A172 (cell line): Measurements from ENCODE around the gene AKR1E2. TPM values are rescaled to one million over a fixed set of nuclear protein-coding genes. Genes with fewer than 3 reads are reported as not detected.

Experiments used
- DNase-seq: peaks from one replicate; pipeline ENCODE4 v3.0.0-alpha.2; 2015; ENCODE audit warnings: low spot score
- total RNA-seq: library from RNA; depleted of rRNA; stranded (reverse); fragments of >200 nt; shearing (Covaris generic); gene quantifications from 2 replicates; pipeline ENCODE4 v1.2.3, GENCODE V29; 2014; rRNA removed

The AKR1E2 gene
- not detected in 2 replicates for total RNA-seq

DNA sequence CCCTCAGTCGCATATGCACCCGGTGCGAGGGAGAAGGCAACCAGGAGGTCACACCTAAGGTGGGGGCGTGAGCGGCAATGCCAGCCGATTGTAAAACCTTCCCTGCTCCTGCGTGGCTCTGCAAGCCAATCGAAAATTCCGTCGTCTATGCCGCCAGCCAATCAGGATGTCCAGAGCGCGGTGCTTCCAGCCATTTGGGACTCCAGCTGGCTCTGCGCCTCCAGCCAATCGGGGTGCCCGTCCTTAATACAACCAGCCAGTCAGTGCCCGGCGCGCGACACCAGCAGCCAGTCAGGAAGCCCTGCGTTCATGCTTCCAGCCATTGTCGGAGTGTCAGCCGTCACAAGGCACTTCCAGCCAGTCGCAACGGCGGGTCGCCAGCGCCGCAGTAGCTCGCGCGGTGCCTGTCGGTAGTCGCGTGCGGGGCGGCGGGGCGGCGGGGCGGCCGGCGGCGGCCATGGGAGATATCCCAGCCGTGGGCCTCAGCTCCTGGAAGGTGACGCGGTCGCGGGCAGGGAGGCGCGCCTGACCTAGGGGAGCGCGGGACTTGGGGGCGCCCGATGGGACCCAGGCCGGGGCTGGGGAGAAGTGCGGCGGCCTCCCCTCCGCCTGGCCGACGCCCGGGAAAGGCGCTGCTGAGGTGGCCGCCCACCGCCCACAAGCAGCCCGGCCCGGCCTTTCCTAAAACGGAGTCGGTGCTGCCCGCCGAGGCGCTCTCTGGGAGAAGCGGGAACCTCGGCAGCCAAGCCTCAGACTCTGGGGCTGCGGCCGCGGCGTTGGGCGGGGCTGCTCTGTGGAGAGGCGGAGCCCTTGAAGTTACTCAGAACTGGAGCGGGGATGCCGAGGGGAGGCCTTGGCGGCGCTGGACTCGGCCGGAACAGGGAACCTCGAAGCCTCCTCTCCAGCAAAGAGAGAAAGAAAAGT lies at the start of gene AKR1E2:
TSS of gene AKR1E2 (plus strand) at position 340 of the 924 bp plus-strand sequence. CDS start at position 458, 118 bp downstream.
- no peak for DNase-seq

DNA sequence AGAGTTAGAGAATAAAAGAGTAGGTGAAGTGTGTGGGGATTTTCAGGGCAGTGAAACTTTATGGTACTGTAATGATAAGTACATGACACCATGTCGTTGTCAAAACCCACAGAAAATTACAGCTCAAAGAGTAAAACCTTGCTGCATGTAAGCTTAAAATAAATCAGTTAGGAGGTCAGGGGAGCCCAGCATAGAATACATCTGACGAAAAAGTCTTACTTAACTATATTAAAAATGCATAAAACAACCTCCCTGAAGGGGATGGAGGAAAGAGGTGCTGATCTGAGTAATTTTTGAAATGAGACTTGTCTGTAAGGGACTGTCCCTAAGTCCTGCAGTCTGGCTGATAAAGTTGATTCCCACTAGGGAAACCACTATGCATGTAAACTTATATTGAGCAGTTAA lies 49.8 kb upstream of the AKR1E2 start:
- no peak for DNase-seq

DNA sequence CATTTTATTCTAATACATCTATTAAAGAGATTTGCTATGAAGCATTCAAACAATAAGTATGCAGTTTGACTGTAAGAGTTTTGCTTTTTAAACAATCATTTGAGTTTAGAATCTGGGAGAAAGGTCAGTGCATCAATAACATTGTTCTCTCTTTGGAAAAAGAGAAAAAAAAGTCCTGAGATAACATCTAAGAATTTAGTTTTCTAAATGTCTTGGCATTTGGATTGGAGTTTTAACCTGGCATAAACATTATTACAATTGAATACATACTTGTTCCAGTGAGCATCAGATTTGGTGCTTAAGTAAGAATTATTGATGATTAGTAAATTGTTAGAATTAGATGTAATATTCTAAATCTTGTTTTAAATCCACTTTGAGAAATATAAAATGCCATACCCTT lies 47.2 kb upstream of the AKR1E2 start:
- no peak for DNase-seq

DNA sequence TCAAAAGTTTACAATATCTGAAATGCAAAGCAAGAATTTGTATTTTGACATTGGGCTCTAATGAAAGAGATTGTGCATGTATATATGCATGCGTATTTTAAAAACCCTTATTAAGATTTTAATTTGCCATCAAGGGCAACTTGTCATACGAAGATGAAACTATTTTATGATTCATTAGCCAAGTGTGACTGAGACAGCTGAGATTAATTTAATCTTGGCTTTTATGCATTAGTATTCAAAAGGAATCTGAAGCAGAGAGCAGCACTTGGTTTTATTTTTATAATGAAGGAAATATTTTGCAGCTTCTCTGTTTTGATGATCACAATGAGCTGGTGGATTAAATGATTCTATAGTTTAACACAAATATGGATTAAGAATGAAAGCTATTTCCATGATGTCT lies 45.9 kb upstream of the AKR1E2 start:
- DNase-seq, result no peak

DNA sequence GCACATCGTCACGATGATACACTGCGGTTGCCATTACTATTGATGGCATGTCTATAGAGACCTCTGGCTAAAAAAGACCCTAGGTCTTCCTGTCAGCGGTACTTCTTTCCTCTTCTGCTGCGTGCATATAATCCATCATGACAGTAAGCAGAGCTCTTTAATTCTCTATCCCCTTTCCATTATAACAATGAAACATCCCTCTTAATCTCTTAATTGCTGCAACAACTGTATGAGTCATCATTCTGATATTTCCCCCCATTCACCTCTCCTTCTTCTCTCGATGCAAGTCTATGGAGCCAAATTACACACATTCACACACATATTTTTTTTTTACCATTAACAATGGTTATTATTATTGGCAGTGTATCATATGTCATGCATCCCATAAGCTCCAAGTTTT lies 45.2 kb upstream of the AKR1E2 start:
- DNase-seq, result peak; percentile 66

DNA sequence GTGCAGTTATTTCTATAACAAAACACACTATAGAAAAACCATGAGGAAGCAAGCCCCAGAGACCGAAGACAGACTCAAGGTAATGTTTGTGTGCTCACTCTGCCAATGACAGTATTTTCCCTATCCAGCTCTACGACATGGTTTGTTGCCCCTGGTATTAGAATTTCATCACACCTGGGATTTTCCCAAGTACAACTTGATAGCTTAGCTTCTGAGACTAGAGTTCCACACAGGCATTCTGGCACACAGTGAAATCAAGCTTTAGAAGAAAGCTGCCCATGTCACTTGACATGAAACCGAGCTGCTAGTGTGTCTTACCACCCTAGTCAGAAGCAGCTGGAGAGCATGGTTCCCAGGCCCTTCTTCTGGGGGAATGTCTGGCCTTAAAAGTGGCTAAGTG lies 44.1 kb upstream of the AKR1E2 start:
- DNase-seq, result no peak

DNA sequence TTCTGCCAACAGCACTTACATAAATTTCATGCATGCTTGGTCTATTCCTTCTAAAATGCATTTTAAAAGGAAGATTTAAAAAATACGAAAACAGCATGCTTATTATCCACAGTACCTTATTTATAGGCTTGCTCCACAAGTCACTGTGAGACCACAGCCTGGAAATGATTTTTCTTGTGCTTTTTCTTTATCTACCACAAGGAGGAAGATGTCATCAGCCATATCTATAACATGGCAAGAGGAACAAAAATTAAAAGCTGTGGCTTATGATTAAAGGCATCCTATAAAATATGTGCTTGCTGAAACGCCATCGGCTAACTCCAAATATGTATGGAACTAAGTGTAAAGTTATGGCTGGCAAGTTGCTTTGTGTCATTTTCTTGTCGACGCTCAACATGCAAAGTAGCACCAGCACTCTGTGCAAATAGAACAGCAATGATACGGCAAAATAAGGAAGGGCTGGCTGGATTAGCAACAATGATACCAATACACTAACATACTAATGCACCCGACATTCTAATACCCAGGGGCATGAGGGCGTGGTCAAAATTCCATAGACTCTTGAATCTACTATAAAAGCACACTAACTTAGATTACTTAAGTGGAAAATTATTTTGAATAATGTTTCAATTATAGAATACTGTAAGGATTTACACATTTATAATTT lies 41.2 kb upstream of the AKR1E2 start:
- no peak for DNase-seq

DNA sequence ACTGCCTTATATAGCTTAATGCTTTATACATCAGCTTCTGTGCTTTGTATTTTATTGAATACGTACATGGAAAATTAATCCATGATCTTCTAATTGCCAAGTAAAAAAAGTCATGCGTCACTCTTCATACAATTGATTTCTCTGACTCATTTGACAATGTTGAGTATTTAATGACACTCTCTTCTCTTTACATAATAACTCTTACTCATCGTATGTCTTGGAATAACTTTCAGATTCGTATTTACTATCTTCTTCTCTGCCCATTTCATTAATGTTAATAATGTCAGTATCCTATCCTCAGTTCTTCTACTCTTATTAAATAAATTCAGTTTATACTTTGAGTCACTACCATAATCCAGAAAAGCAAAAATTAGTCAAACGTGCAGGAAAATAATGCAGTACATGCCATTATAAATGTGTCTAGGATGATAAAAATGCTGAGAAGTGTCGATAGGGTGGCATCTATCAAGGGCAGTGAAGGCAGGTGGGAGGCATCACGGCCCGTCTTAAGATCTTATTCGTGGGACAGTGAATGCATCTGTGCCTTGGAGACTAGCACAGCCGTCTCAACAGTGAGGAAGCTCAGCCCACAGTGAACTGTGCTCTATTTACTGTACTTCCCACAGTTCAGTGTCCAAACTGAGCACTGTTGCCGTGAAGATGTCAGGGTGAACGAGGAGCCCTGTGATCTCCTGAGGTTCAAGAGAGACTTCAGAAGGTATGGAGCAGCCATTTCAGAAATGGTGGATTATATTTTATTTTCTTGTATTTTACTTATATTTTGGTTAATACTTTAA lies 39.8 kb upstream of the AKR1E2 start:
- DNase-seq, result no peak

DNA sequence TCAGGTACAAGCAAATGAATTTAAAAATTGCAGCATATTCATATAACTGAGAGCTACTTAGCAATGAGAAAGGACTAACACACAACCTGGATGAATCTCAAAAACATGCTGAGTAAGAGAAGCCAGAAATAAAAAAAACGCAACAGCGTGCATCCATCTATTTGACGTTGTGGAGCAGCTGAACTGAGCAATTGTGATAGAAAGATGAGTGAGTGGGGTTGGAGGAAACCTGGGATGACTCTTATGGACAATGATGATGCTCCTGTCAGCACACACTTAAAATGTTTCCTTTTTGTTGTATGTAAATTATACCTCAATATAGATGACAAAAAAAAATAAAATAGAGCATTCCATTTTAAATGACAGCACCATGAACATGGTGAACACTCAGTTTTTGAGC lies 36.0 kb upstream of the AKR1E2 start:
- DNase-seq, result no peak

DNA sequence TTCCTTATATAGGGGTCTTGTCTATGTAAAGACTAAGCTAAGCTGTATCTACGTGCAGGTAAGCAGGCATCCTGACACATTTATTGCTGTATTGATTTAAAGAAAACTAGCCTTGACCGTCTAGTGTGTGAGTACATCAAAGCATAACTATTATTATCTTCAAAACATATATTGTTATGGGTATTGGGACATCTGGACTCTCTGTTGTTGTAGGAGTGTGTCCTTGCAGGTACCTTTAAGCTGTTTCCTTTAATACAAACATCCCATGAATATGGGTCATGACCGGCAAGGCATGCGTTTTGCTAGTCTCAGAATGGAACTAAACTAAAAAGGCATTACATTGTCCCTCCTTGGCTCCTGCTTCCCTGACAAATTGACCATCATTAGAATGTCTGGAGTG lies 35.1 kb upstream of the AKR1E2 start:
- no peak for DNase-seq

DNA sequence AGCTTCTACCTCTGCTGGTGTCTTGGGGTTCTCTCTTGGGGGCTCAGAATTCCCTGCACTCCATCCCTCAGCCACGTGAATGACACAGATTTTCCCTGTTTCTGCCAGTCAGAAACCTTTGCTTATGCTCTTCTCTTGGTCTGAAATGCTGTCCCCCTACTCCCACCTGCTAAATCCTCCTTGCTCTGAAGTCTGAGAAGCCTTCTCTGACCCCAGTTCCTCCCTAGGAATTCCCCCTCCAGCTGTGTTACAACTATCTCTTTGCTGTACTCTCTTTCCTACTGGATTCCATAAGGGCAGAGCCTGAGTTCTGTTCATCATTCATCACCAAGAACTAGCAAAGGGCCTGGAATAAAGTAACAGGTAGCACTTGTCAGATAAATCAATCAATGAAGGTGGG lies 33.6 kb upstream of the AKR1E2 start:
- no peak for DNase-seq

DNA sequence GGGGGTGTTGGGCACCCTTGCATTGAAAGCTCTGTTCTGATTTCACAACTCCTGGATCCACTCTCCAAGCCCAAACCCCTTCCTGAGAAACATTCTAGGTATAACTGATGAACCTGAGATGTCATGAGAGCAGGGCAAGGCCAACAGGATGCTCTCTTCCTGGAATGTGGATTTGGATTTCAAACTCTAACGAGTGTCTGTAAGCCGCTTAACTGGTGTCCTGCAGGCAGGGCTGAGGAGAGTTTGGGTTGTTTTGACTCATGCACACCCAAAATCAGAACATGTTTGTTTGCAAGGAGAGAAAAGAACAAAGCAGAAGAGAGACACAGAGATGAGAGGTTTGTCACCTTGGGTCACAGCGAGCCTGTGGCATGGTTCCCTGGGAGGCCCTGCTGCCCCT lies 24.6 kb upstream of the AKR1E2 start:
- no peak for DNase-seq

DNA sequence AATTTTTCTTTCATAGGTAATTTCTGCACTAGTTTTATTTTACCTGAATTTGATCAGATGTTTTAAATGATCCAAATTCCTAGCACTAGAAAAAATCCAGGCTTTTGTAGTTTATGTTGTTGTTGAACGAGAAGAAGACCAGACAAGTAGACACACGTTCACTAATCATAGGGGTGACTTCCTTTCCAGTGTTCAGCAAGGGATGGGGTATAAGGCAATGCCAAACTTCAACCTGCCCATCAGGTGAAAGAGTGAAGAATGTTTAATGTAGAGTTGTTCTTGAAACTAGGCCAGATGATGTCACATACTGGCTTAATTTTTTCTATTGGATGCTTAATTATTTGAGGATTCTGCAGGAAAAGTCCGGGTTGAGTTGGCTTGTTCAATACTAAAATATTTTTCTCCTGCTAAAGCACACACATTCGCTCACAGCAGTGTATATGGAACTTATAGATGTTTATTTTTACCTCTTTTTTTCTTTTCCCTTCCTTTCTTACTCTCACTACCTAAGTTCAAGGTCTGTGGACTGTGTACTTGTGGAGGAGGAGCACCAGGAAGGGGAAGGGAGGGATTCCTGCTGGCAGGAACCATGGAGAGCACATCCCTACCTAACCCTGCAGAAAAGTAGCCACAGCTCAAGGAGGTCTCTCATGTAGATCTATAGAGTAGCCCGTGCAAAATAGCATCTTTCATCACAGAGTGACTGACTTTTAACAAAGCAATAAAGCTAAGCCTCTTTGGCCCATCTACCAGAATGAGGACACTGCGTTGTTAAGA lies 23.1 kb upstream of the AKR1E2 start:
- DNase-seq, result no peak

DNA sequence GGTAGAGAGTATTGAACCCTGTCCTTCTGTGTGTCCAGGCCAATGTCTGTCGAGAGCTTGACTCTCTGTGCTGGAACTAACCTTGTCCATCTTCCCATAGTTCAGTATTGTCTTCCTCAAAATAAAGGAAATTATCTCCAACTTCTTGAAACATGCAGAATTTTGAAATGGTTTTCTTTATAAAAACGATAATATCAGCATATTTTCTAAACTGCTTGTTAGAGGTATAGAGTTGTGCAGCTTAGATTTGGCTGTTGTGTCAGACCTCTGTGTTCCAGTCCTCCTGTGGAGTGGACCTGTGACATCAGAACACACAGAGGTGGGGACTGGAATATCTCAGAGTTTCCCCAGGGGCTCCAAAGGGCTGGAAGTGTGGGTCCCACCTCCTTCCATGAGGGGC lies 22.2 kb upstream of the AKR1E2 start:
- DNase-seq, result no peak

DNA sequence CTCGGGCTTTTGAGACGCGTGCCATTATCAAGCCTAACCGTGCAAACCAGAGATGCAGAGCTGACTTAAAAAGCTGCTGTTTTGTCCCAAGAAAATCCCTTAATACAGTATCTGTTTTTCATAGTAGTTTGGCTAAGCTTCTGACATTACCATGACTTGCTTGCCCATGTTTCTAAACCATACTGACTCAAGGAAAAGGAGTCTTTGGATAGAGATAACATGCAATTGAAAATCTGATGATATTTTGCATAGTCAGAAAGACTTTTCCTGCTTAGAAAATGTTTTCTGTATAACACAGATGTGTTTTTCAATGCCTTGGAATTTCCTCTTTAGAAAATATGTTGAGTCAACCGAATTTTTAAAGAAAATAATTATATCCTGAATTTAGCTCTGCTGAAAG lies 21.5 kb upstream of the AKR1E2 start:
- DNase-seq, result no peak

DNA sequence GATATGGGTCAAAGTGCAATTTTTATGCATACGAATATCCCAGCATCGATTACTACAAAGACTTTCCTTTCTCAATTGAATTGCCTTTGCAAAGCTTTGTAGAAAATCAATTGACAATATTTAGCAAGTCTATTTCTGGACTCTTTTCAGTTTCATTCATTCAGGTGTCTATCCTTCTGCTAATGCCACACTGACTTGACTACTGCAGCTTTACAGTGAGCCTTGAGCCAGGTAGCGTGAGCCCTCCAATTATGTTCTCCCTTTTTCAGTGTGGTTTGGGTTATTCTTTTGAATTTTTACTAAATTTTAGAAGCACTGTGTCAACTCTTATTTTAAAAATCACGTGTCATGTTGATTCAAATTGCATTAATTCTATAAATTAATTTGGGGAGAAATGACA lies 19.5 kb upstream of the AKR1E2 start:
- no peak for DNase-seq

DNA sequence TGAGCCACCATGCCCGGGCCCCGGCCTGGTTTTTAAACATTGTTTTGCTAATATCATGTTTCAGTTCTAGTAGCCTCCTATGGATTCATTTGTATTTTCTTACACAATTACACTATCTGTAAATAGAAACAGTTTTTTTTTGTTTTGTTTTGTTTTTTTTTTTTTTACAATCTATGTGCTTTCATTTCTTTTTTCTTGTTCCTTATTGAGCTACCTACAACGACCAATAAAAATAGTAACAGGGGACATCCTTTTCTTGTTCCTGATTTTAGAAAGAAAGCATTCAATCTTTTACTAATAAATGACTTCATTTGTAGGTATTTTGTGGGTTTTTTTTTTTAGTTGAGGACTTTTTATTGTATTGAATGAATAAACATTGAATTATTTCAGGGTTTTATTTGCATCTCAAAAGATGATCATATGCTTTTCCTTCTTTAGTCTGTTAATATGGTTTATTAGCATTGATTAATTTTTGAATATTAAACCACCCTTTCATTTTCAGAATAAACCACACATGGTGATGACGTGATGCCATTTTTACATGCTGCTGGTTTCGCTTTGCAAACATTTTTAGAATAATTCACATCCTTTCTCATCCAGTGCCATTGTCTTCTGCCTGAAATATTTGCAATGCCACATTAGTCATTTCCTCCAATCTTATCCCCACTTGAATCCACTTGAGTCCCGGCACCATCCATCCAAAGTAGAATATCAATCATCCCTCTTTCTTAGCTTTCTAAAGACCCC lies 18.1 kb upstream of the AKR1E2 start:
- DNase-seq, result peak; percentile 96

DNA sequence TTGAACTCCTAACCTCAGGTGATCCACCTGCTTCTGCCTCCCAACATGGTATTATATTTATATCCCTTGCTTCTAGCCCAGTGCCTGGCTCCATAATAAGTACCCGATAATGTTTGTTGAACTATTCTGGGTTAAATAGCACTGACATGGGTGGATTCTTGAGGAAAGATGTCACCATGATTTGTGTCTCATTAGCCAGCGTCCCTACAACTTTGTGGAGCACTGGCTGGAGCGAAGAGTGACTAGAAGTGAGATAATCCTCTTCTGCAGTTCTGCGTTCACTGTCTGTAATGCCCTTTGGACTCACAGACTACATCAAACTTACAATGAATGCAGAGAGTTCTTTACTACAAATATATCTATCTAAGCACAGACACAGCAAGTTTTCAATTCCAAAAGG lies 16.9 kb upstream of the AKR1E2 start:
- DNase-seq, result peak; percentile 50

DNA sequence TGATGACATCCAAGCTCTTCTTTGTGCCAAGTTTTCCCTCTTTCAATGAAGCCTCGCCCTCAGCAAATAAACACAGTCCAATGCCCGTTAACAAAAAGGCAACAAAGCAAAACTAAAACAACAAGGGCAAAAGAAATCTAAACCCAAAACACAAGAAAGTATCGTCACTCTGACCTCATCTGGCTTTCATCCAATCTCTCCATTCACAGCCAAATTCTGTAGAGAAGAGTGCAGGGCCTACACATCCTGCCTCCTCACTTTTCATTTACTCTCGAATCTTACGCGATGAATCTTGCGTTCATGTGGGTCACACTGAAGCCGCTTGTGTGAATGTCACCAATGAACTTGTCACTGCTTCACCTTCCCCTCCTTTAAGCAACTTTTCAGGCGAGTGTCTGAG lies 15.9 kb upstream of the AKR1E2 start:
- DNase-seq, result peak; percentile 40

DNA sequence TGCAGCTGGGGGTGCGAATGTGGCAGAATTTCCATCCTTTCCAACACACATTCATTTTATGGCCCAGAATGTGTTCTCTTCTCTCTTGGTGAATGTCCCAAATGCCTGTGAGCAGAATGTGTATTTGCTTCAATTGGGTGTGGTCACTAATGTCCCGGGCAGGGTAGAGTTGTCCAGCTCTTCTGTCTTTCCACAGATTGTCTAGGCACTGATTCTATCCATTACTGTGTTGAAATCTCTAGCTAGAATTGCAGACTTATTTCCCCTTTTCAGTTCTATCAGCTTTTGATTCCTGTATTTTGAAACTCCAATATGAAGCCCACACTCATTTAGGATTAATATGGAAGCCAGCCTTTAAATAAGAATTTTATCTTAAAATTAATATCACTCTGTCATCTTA lies 14.0 kb upstream of the AKR1E2 start:
- DNase-seq, result peak; percentile 19

DNA sequence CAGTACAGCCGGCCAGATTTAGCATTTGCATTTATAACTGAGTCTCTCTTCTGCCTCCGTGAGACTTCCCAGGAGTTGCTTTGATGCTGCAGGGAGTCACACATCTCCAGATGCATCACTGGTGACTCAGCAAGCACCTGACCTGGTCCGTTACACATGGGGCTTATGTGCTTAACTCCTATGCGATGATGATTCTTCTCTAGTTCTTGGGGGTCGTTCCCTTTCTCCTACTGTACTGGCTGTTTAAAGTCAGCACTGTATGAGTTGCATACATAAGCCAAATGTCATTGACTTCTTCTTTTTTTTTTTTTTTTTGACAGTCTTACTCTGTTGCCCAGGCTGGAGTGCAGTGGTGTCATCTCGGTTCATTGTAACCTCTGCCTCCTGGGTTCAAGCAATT lies 13.0 kb upstream of the AKR1E2 start:
- DNase-seq, result peak; percentile 98
